Measurements from ENCODE around the gene CNDP1. TPM values are rescaled to one million over a fixed set of nuclear protein-coding genes. Genes with fewer than 3 reads are reported as not detected.

The CNDP1 gene
- total RNA-seq, 1 donor, result not detected

- DNase-seq (ENCODE audit: low read depth), result no peak
- no peak for TF ChIP-seq CTCF (IDR thresholded peaks at IDR 0.05; ENCODE audit: insufficient read depth, low read depth, low read length)
- H3K4me3 ChIP-seq (ENCODE audit: low read depth, low read length), result no peak overlapping the region
Measured at GRCh38 chr18:74515620-74516231, 18.6 kb upstream of the CNDP1 start.

GRCh38 chr18:74516271-74517235 lies 17.7 kb upstream of the CNDP1 start:
- no peak overlapping the region for H3K4me3 ChIP-seq (ENCODE audit: low read depth, low read length)
- no peak for DNase-seq (ENCODE audit: low read depth)
- TF ChIP-seq CTCF (IDR thresholded peaks at IDR 0.05; ENCODE audit: insufficient read depth, low read depth, low read length), result no peak

- DNase-seq (ENCODE audit: low read depth), result no peak
- H3K4me3 ChIP-seq (ENCODE audit: low read depth, low read length), result no peak overlapping the region
- no peak for TF ChIP-seq CTCF (IDR thresholded peaks at IDR 0.05; ENCODE audit: insufficient read depth, low read depth, low read length)
Measured at GRCh38 chr18:74517236-74517630, 17.1 kb upstream of the CNDP1 start.

- H3K4me3 ChIP-seq (ENCODE audit: low read depth, low read length), result no peak overlapping the region
- no peak for TF ChIP-seq CTCF (IDR thresholded peaks at IDR 0.05; ENCODE audit: insufficient read depth, low read depth, low read length)
- DNase-seq (ENCODE audit: low read depth), result no peak
Measured at GRCh38 chr18:74518456-74519295, 15.6 kb upstream of the CNDP1 start.

- TF ChIP-seq CTCF (IDR thresholded peaks at IDR 0.05; ENCODE audit: insufficient read depth, low read depth, low read length), result no peak
- DNase-seq (ENCODE audit: low read depth), result no peak
- H3K4me3 ChIP-seq (ENCODE audit: low read depth, low read length), result no peak overlapping the region
Measured at GRCh38 chr18:74519320-74520095, 14.8 kb upstream of the CNDP1 start.

Data from fibroblast of villous mesenchyme (primary cell).